Measurements from ENCODE around the gene LDB2. TPM values are rescaled to one million over a fixed set of nuclear protein-coding genes. Genes with fewer than 3 reads are reported as not detected.
"Not testable (repeated sequence)": the region's sequence is repeated elsewhere in the genome, so short reads cannot be mapped to it uniquely, and the experiment has no call there.

The LDB2 gene
- total and polyA plus RNA-seq, 2 donors (not counting 1 experiment from before 2014, with no cell fraction given): 41.6 to 78.3 TPM

- TF ChIP-seq EZH2 (IDR thresholded peaks at IDR 0.05; ENCODE audit: low read length, missing control alignments) (no peak), CTCF (conservative IDR thresholded peaks at IDR 0.05 in 1 of 2, IDR thresholded peaks at IDR 0.05 in 1 of 2; ENCODE audit: low read depth in 1 of 2, low read length in 2 of 2) (no peak)
- no peaks in the 10 kb centered on the region for H3K27me3 ChIP-seq (ENCODE audit: control insufficient read depth, insufficient read depth, low read length)
- no peaks in the 10 kb centered on the region for H3K79me2 ChIP-seq (ENCODE audit: control insufficient read depth, insufficient read depth, low read length)
- no peaks in the 10 kb centered on the region for H3K36me3 ChIP-seq (ENCODE audit: control insufficient read depth, insufficient read depth, low read length)
- H3K4me2 ChIP-seq (ENCODE audit: extremely low read depth, insufficient read depth, low read length): no peak overlapping the region
- H3K9ac ChIP-seq (ENCODE audit: insufficient read depth, low read length): no peak overlapping the region
- no peaks in the 10 kb centered on the region for H4K20me1 ChIP-seq (ENCODE audit: control insufficient read depth, extremely low read depth, insufficient read depth, low read length)
- DNase-seq (ENCODE audit: low read depth in 2 of 2): no peak
- H2AFZ ChIP-seq (ENCODE audit: low read length): no peak overlapping the region
- H3K4me3 ChIP-seq (replicated peaks in 1 of 4; ENCODE audit: control extremely low read depth in 1 of 4, insufficient read depth in 1 of 4, low read depth in 3 of 4, low read length in 4 of 4): no peak overlapping the region
- H3K4me1 ChIP-seq (ENCODE audit: control insufficient read depth, extremely low read depth, insufficient read depth, low read length): no peaks in the 10 kb centered on the region
- no peaks in the 10 kb centered on the region for H3K9me3 ChIP-seq (ENCODE audit: control insufficient read depth, insufficient read depth, low read depth, low read length)
- H3K27ac ChIP-seq (ENCODE audit: insufficient read depth, low read length): no peak overlapping the region
Measured at GRCh38 chr4:16938512-16939040, 40.1 kb upstream of the LDB2 start.

GRCh38 chr4:16931339-16932305, 33.2 kb upstream of the LDB2 start:
- Histone ChIP-seq H3K9ac (ENCODE audit: insufficient read depth, low read length) (no peak overlapping the region), H3K4me3 (replicated peaks in 1 of 4; ENCODE audit: control extremely low read depth in 1 of 4, insufficient read depth in 1 of 4, low read depth in 3 of 4, low read length in 4 of 4) (no peak overlapping the region), H3K4me2 (ENCODE audit: extremely low read depth, insufficient read depth, low read length) (no peak overlapping the region), H3K27ac (ENCODE audit: insufficient read depth, low read length) (no peak overlapping the region), H3K9me3 (ENCODE audit: control insufficient read depth, insufficient read depth, low read depth, low read length) (no peaks in the 10 kb centered on the region), H3K4me1 (ENCODE audit: control insufficient read depth, extremely low read depth, insufficient read depth, low read length) (no peaks in the 10 kb centered on the region), H3K36me3 (ENCODE audit: control insufficient read depth, insufficient read depth, low read length) (no peaks in the 10 kb centered on the region), H3K79me2 (ENCODE audit: control insufficient read depth, insufficient read depth, low read length) (no peaks in the 10 kb centered on the region), H4K20me1 (ENCODE audit: control insufficient read depth, extremely low read depth, insufficient read depth, low read length) (no peaks in the 10 kb centered on the region), H2AFZ (ENCODE audit: low read length) (no peak overlapping the region), H3K27me3 (ENCODE audit: control insufficient read depth, insufficient read depth, low read length) (no peaks in the 10 kb centered on the region)
- no peak for TF ChIP-seq EZH2 (IDR thresholded peaks at IDR 0.05; ENCODE audit: low read length, missing control alignments)
- TF ChIP-seq CTCF (conservative IDR thresholded peaks at IDR 0.05 in 1 of 2, IDR thresholded peaks at IDR 0.05 in 1 of 2; ENCODE audit: low read depth in 1 of 2, low read length in 2 of 2): no peak
- peak; percentile 47 to 63 for DNase-seq (ENCODE audit: low read depth in 2 of 2)

GRCh38 chr4:16926214-16926613, 27.8 kb upstream of the LDB2 start:
- H3K79me2 ChIP-seq (ENCODE audit: control insufficient read depth, insufficient read depth, low read length): no peaks in the 10 kb centered on the region
- H3K9ac ChIP-seq (ENCODE audit: insufficient read depth, low read length): no peak overlapping the region
- no peak overlapping the region for H3K4me2 ChIP-seq (ENCODE audit: extremely low read depth, insufficient read depth, low read length)
- H3K27me3 ChIP-seq (ENCODE audit: control insufficient read depth, insufficient read depth, low read length): no peaks in the 10 kb centered on the region
- H3K4me1 ChIP-seq (ENCODE audit: control insufficient read depth, extremely low read depth, insufficient read depth, low read length): no peaks in the 10 kb centered on the region
- H3K27ac ChIP-seq (ENCODE audit: insufficient read depth, low read length): no peak overlapping the region
- TF ChIP-seq CTCF (conservative IDR thresholded peaks at IDR 0.05 in 1 of 2, IDR thresholded peaks at IDR 0.05 in 1 of 2; ENCODE audit: low read depth in 1 of 2, low read length in 2 of 2) (no peak), EZH2 (IDR thresholded peaks at IDR 0.05; ENCODE audit: low read length, missing control alignments) (no peak)
- H3K36me3 ChIP-seq (ENCODE audit: control insufficient read depth, insufficient read depth, low read length): no peaks in the 10 kb centered on the region
- no peaks in the 10 kb centered on the region for H4K20me1 ChIP-seq (ENCODE audit: control insufficient read depth, extremely low read depth, insufficient read depth, low read length)
- H3K4me3 ChIP-seq (replicated peaks in 1 of 4; ENCODE audit: control extremely low read depth in 1 of 4, insufficient read depth in 1 of 4, low read depth in 3 of 4, low read length in 4 of 4): no peak overlapping the region
- H3K9me3 ChIP-seq (ENCODE audit: control insufficient read depth, insufficient read depth, low read depth, low read length): no peaks in the 10 kb centered on the region
- no peak overlapping the region for H2AFZ ChIP-seq (ENCODE audit: low read length)
- DNase-seq (ENCODE audit: low read depth in 2 of 2): no peak

- not testable (repeated sequence) for H3K27me3 ChIP-seq (ENCODE audit: control insufficient read depth, insufficient read depth, low read length); H3K9ac ChIP-seq (ENCODE audit: insufficient read depth, low read length); H3K4me1 ChIP-seq (ENCODE audit: control insufficient read depth, extremely low read depth, insufficient read depth, low read length); H2AFZ ChIP-seq (ENCODE audit: low read length); H3K4me2 ChIP-seq (ENCODE audit: extremely low read depth, insufficient read depth, low read length); H3K27ac ChIP-seq (ENCODE audit: insufficient read depth, low read length); H3K79me2 ChIP-seq (ENCODE audit: control insufficient read depth, insufficient read depth, low read length); H4K20me1 ChIP-seq (ENCODE audit: control insufficient read depth, extremely low read depth, insufficient read depth, low read length); DNase-seq (ENCODE audit: low read depth in 2 of 2); H3K36me3 ChIP-seq (ENCODE audit: control insufficient read depth, insufficient read depth, low read length); H3K4me3 ChIP-seq (replicated peaks in 1 of 4; ENCODE audit: control extremely low read depth in 1 of 4, insufficient read depth in 1 of 4, low read depth in 3 of 4, low read length in 4 of 4); H3K9me3 ChIP-seq (ENCODE audit: control insufficient read depth, insufficient read depth, low read depth, low read length)
Measured at GRCh38 chr4:16918716-16919115, 20.3 kb upstream of the LDB2 start.
